HG02938 (cell line): ENCODE data around the gene NPPB.
"Not testable (repeated sequence)": the region's sequence is repeated elsewhere in the genome, so short reads cannot be mapped to it uniquely, and the experiment has no call there.

Source experiments
- ATAC-seq: cut with Tn5 transposase; IDR thresholded peaks from one replicate; pipeline ENCODE4 v1.9.1; 2021; ENCODE audit warnings: mild to moderate bottlenecking, moderate library complexity; ENCODE audit not compliant: unreplicated experiment

The NPPB gene

GRCh38 chr1:11858613-11858967 lies at the start of gene NPPB:
NPPB (minus strand) TSS chr1:11858945; CDS start chr1:11858833, 112 bp downstream.
- ATAC-seq: no peak

GRCh38 chr1:11908095-11908675 lies 49.4 kb upstream of the NPPB start:
- peak; percentile 49 for ATAC-seq

GRCh38 chr1:11907275-11908094 lies 48.7 kb upstream of the NPPB start:
- peak; percentile 39 for ATAC-seq

- no peak for ATAC-seq
Observed at GRCh38 chr1:11906870-11907269, 48.1 kb upstream of the NPPB start.

- no peak for ATAC-seq
Observed at GRCh38 chr1:11904978-11905377, 46.2 kb upstream of the NPPB start.

GRCh38 chr1:11904156-11904555 lies 45.4 kb upstream of the NPPB start:
- not testable (repeated sequence) for ATAC-seq

- ATAC-seq: no peak
Observed at GRCh38 chr1:11903210-11903609, 44.5 kb upstream of the NPPB start.

- not testable (repeated sequence) for ATAC-seq
Observed at GRCh38 chr1:11901446-11901845, 42.7 kb upstream of the NPPB start.

GRCh38 chr1:11898831-11899467 lies 40.2 kb upstream of the NPPB start:
- ATAC-seq: no peak

- no peak for ATAC-seq
Observed at GRCh38 chr1:11898086-11898785, 39.5 kb upstream of the NPPB start.

GRCh38 chr1:11894501-11894900 lies 35.8 kb upstream of the NPPB start:
- ATAC-seq: not testable (repeated sequence)

- no peak for ATAC-seq
Observed at GRCh38 chr1:11893907-11894251, 35.1 kb upstream of the NPPB start.

- no peak for ATAC-seq
Observed at GRCh38 chr1:11891433-11892186, 32.9 kb upstream of the NPPB start.

- ATAC-seq: no peak
Observed at GRCh38 chr1:11888877-11889208, 30.1 kb upstream of the NPPB start.

- no peak for ATAC-seq
Observed at GRCh38 chr1:11888206-11888876, 29.6 kb upstream of the NPPB start.

GRCh38 chr1:11887666-11888007 lies 28.9 kb upstream of the NPPB start:
- no peak for ATAC-seq

- ATAC-seq: no peak
Observed at GRCh38 chr1:11886986-11887665, 28.4 kb upstream of the NPPB start.

- ATAC-seq: no peak
Observed at GRCh38 chr1:11885916-11886315, 27.2 kb upstream of the NPPB start.

- ATAC-seq: no peak
Observed at GRCh38 chr1:11882814-11883538, 24.2 kb upstream of the NPPB start.
